ENCODE results near the gene GNB3.
A peak's percentile ranks its signal among the peaks of the same experiment; 100 is the strongest.

Gene GNB3

DNA sequence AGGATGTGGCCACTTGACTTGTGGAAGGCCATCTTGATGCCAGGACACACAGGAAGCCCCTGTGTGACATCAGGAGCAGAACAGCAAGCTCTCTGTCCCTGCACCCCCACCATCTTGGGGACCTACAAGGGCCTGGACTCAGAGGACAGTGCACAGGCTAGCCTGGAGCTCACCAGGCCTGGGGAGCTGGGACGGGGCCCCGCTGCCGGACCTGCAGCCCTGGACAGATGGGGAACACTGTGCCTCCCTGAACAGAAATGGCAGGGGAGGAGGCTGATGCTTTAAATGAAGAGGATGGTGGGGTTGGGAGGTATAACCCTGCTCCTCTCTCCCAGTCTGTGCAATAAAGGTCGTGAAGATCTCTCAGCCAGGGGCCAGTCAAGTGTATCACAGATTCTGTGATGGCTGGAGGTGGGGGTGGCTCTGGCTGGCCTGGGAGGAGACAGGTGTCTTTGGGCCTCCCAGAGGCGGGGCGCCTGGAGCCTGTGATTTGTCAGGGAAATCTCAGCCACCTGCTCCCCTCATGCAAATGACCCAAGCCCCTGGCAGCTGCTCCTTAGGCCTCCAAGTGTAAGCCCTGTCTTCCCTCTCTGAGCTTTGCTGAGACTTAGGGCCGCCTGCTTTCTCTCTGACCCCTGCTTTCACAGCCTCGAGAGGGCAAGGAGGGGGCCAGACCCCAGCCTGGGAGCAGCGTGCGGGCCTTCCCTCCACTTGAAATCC, 1.1 kb upstream of the GNB3 start:
- Mint-ChIP-seq H3K4me3 (no peak overlapping the region), H3K27ac (no peak overlapping the region), H3K36me3 (no peaks in the 10 kb centered on the region), H3K4me1 (peaks cover 11% of the 10 kb centered on the region), H3K9me3 (no peaks in the 10 kb centered on the region)
- ATAC-seq (no peak), DNase-seq (ENCODE audit: low spot score in 2 of 2) (no peak)

DNA sequence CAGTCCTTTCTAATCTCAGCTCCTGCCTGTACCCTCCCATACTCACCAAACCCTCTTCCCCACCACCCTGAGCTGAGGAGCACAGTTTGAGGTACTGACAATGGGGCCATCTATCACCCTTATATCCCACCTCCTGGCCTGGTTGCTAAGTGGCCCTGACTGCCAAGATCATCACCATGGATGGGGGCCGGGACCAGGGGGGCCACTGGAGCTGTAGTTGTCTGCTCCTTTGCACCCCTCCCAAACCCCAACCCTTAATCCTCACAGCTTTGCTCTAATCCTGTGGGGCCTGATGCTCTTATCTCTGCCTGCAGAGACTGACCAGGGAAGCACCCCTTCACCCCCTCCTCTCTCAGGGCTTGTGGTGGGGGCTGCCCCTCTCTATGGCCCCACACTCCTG, 395 bp upstream of the GNB3 start:
- no peak overlapping the region for H3K4me3 Mint-ChIP-seq
- H3K4me1 Mint-ChIP-seq = peaks cover 6% of the 10 kb centered on the region
- no peak for ATAC-seq
- H3K27ac Mint-ChIP-seq = no peak overlapping the region
- no peaks in the 10 kb centered on the region for H3K36me3 Mint-ChIP-seq
- H3K9me3 Mint-ChIP-seq = no peaks in the 10 kb centered on the region
- DNase-seq (ENCODE audit: low spot score in 2 of 2) = no peak

- no peak overlapping the region for H3K4me3 Mint-ChIP-seq
- no peaks in the 10 kb centered on the region for H3K4me1 Mint-ChIP-seq
- no peak for DNase-seq (ENCODE audit: low spot score in 2 of 2)
- no peaks in the 10 kb centered on the region for H3K9me3 Mint-ChIP-seq
- H3K36me3 Mint-ChIP-seq = no peaks in the 10 kb centered on the region
- H3K27ac Mint-ChIP-seq = no peak overlapping the region
- ATAC-seq = no peak
Observed at GRCh38 chr12:6842075-6842474, 1.4 kb downstream of the GNB3 start.

DNA sequence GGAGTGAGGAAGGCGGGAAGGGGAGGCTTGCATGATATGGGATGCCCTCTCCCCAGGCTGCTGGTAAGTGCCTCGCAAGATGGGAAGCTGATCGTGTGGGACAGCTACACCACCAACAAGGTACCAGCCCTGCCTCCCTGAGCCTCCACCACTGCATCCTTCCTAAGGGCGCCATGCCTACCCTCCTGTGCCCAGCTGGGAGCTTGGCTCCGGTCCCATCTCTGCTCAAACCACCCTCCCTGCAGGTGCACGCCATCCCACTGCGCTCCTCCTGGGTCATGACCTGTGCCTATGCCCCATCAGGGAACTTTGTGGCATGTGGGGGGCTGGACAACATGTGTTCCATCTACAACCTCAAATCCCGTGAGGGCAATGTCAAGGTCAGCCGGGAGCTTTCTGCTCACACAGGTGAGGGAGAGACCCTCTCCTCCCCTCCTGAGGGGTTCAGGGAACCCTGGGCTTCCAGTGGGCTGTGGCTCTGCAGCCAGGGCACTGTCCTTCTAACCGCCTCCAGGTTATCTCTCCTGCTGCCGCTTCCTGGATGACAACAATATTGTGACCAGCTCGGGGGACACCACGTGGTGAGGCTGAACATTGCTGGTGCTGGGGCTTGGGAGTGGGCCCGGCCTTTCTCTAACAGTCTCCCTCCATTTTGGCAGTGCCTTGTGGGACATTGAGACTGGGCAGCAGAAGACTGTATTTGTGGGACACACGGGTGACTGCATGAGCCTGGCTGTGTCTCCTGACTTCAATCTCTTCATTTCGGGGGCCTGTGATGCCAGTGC, 2.6 kb downstream of the GNB3 start:
- Mint-ChIP-seq H3K27ac (no peak overlapping the region), H3K36me3 (peaks cover 7% of the 10 kb centered on the region), H3K9me3 (no peaks in the 10 kb centered on the region), H3K4me1 (no peaks in the 10 kb centered on the region), H3K4me3 (no peak overlapping the region)
- ATAC-seq (no peak), DNase-seq (ENCODE audit: low spot score in 2 of 2) (no peak)

GRCh38 chr12:6845395-6845794, 4.7 kb downstream of the GNB3 start:
- Mint-ChIP-seq H3K36me3 (peaks cover 13% of the 10 kb centered on the region), H3K4me1 (peaks cover 14% of the 10 kb centered on the region), H3K9me3 (no peaks in the 10 kb centered on the region), H3K4me3 (no peak overlapping the region), H3K27ac (no peak overlapping the region)
- DNase-seq (ENCODE audit: low spot score in 2 of 2) (no peak), ATAC-seq (no peak)

- H3K36me3 Mint-ChIP-seq = peaks cover 19% of the 10 kb centered on the region
- H3K27ac Mint-ChIP-seq = no peak overlapping the region
- H3K9me3 Mint-ChIP-seq = no peaks in the 10 kb centered on the region
- DNase-seq (ENCODE audit: low spot score in 2 of 2) (no peak), ATAC-seq (no peak)
- H3K4me1 Mint-ChIP-seq = peaks cover 24% of the 10 kb centered on the region
- H3K4me3 Mint-ChIP-seq = no peak overlapping the region
Observed at GRCh38 chr12:6846316-6846869, 5.7 kb downstream of the GNB3 start.

GRCh38 chr12:6847676-6848075, 7.0 kb downstream of the GNB3 start:
- DNase-seq (ENCODE audit: low spot score in 2 of 2) (no peak), ATAC-seq (no peak)
- peaks cover 26% of the 10 kb centered on the region for H3K4me1 Mint-ChIP-seq
- H3K27ac Mint-ChIP-seq = no peak overlapping the region
- no peak overlapping the region for H3K4me3 Mint-ChIP-seq
- no peaks in the 10 kb centered on the region for H3K9me3 Mint-ChIP-seq
- H3K36me3 Mint-ChIP-seq = peaks cover 32% of the 10 kb centered on the region

GRCh38 chr12:6849427-6849826, 8.7 kb downstream of the GNB3 start:
- H3K4me1 Mint-ChIP-seq = peaks cover 44% of the 10 kb centered on the region
- H3K27ac Mint-ChIP-seq = peak overlapping the region; percentile 92
- H3K36me3 Mint-ChIP-seq = peaks cover 50% of the 10 kb centered on the region
- DNase-seq (ENCODE audit: low spot score in 2 of 2) = no peak
- ATAC-seq = no peak
- H3K4me3 Mint-ChIP-seq = peak overlapping the region; percentile 84
- H3K9me3 Mint-ChIP-seq = no peaks in the 10 kb centered on the region

DNA sequence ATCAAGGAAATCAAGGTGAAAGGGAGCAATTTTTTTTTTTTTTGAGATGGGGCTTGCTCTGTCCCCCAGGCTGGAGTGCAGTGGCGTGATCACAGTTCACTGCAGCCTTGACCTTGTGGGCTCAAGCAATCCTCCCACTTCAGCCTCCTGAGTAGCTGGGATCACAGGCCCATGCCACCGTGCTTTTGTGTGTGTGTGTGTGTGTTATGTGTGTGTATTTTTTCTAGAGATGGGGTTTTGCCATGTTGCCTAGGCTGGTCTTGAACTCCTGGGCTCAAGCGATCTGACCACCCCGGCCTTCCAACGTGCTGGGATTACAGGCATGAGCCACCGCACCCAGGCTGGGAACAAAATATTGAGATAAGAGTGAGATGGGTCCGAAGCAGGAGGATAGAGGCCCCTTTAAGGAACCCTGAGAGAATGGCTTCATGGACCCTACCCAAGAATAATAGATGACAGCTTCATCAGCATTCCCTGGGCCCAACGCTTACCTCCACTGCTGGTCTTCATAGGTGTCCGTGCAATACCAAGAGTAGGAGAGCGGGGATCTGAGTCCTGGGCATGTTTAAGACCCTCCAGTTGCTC, 9.3 kb downstream of the GNB3 start:
- peak overlapping the region; percentile 84 for H3K4me3 Mint-ChIP-seq
- H3K36me3 Mint-ChIP-seq = peaks cover 50% of the 10 kb centered on the region
- H3K4me1 Mint-ChIP-seq = peaks cover 44% of the 10 kb centered on the region
- peak overlapping the region; percentile 92 for H3K27ac Mint-ChIP-seq
- H3K9me3 Mint-ChIP-seq = no peaks in the 10 kb centered on the region
- ATAC-seq (no peak), DNase-seq (ENCODE audit: low spot score in 2 of 2) (no peak)

GRCh38 chr12:6850796-6851152, 10.0 kb downstream of the GNB3 start:
- Mint-ChIP-seq H3K4me3 (peak overlapping the region; percentile 84), H3K9me3 (no peaks in the 10 kb centered on the region), H3K27ac (peak overlapping the region; percentile 92), H3K4me1 (peaks cover 44% of the 10 kb centered on the region), H3K36me3 (peaks cover 53% of the 10 kb centered on the region)
- DNase-seq (ENCODE audit: low spot score in 2 of 2) (no peak), ATAC-seq (no peak)

- H3K36me3 Mint-ChIP-seq = peaks cover 59% of the 10 kb centered on the region
- DNase-seq (ENCODE audit: low spot score in 2 of 2) (peak; percentile 81 to 95), ATAC-seq (peak; percentile 75)
- peaks cover 44% of the 10 kb centered on the region for H3K4me1 Mint-ChIP-seq
- peak within 1 kb of the TSS; percentile 92 for H3K27ac Mint-ChIP-seq
- peak within 1 kb of the TSS; percentile 84 for H3K4me3 Mint-ChIP-seq
- H3K9me3 Mint-ChIP-seq = no peaks in the 10 kb centered on the region
Observed at GRCh38 chr12:6851153-6851920, 10.6 kb downstream of the GNB3 start, which contains the start of gene CDCA3. Gene CDCA3, minus strand, starts transcription at chr12:6851286. Its CDS starts 334 bp downstream, at chr12:6850952.

- H3K27ac Mint-ChIP-seq = peak within 1 kb of the TSS; percentile 92
- H3K4me1 Mint-ChIP-seq = peaks cover 45% of the 10 kb centered on the region
- peak within 1 kb of the TSS; percentile 84 for H3K4me3 Mint-ChIP-seq
- no peaks in the 10 kb centered on the region for H3K9me3 Mint-ChIP-seq
- ATAC-seq (peak; percentile 87), DNase-seq (ENCODE audit: low spot score in 2 of 2) (peak; percentile 87 to 97)
- peaks cover 66% of the 10 kb centered on the region for H3K36me3 Mint-ChIP-seq
Observed at GRCh38 chr12:6851921-6852650, 11.4 kb downstream of the GNB3 start, which contains the start of gene USP5. Gene USP5, plus strand, starts transcription at chr12:6852150. Its CDS starts 30 bp downstream, at chr12:6852180.

DNA sequence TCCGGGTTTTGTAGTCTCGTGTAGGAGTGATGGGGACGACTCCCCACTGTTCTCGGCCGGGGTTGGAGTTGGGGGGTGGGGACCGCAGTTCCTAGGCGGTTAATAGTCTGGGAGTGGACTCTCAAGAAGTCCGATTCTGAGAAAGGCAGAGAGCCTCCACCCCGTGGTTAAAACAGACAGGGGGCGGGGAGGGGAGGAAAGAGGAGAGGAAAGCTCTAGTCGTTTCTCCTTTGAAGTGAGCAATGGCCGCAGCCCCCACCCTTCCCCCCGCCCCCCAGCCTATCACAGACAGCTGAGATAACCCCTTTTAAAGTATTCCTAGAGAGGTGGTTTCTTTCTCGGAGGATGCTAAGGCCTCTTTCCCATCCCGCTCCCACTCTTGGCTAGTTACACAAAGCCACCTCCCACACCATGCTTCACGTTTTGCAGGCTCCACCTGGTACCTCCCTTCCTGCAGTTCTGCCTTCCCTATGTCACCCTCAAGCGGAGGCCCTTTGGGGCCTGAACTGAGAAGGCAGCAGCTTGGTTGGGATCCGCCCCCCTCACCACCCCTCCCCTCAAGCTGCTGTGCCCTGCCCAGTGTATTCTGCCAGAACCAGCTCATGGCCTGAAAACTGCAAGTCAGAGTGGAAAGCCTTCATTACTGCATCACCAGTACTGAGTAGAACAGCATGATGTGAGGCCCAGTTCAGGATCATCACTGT, 12.1 kb downstream of the GNB3 start:
- DNase-seq (ENCODE audit: low spot score in 2 of 2) = peak; percentile 30 to 75
- ATAC-seq = peak; percentile 25
- Mint-ChIP-seq H3K4me3 (peak overlapping the region; percentile 84), H3K27ac (peak overlapping the region; percentile 92), H3K36me3 (peaks cover 69% of the 10 kb centered on the region), H3K4me1 (peaks cover 51% of the 10 kb centered on the region), H3K9me3 (no peaks in the 10 kb centered on the region)

DNA sequence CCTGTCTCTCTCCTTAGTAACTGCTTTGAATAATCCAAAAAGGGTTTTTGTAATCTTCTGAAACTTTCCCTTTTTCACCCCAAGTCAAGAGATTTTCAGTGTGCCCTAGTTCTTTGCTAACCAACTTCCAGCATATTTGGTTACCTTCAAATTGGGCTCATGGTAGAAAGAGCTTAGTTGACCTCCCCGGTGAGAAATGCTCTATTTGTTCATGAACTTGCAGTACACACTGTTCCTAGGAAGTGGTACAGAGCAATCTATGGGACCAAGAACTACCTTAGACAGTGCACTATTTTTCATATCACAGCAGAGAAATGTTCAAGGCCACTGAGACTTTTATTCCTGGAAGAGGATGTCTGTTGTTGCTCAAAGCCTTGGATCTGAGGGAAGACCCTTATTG, 12.9 kb downstream of the GNB3 start:
- no peaks in the 10 kb centered on the region for H3K9me3 Mint-ChIP-seq
- peaks cover 51% of the 10 kb centered on the region for H3K4me1 Mint-ChIP-seq
- ATAC-seq = no peak
- H3K36me3 Mint-ChIP-seq = peaks cover 75% of the 10 kb centered on the region
- H3K4me3 Mint-ChIP-seq = peak overlapping the region; percentile 84
- peak overlapping the region; percentile 92 for H3K27ac Mint-ChIP-seq
- no peak for DNase-seq (ENCODE audit: low spot score in 2 of 2)
